Esophagus mucosa (tissue), 1 donor: ENCODE results near the gene PCSK6. TPM values are rescaled to one million over a fixed set of nuclear protein-coding genes. Genes with fewer than 3 reads are reported as not detected.

Source experiments
- ATAC-seq: fragments of 200-7000 bp; cut with Tn5 transposase; one replicate; pipeline ENCODE4 v1.9.1; 2020
- total RNA-seq: library from RNA; stranded (reverse); gene quantifications from one replicate; pipeline ENCODE4 v1.2.4, GENCODE V29; 2023
- donor health status: DM: yes; HTN: yes; CAD: no.

PCSK6 gene
- total RNA-seq, 1 donor from 2014 or later: 6.7 TPM

GRCh38 chr15:101267320-101268104 is 222.0 kb downstream of the PCSK6 start:
- peak; percentile 70 for ATAC-seq

GRCh38 chr15:101266787-101267186 is 222.7 kb downstream of the PCSK6 start:
- no peak for ATAC-seq

GRCh38 chr15:101266034-101266433 is 223.5 kb downstream of the PCSK6 start:
- no peak for ATAC-seq

- no peak for ATAC-seq
Measured at GRCh38 chr15:101264911-101265641, 224.4 kb downstream of the PCSK6 start.

DNA sequence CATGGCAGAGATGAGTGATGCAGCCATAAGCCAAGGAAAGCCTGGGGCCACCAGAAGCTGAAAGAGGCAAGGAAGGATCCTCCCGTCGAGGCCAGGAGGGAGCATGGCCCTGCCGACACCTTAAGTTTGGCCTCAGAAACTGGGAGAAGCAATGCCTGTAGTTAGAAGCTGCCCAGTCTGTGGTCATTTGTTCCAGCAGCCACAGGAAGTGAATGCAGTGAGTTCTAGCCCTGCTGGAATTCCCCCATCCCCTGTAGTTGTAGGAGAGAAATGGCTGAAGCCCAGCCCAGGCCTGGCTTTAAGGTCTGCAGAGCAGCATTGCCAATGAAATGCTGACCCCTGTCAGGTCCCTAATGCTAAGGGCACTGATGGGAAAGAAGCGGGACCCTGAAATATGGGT is 225.5 kb downstream of the PCSK6 start:
- no peak for ATAC-seq

GRCh38 chr15:101262551-101262950 is 227.0 kb downstream of the PCSK6 start:
- ATAC-seq: no peak

- peak; percentile 76 for ATAC-seq
Measured at GRCh38 chr15:101258238-101259144, 231.0 kb downstream of the PCSK6 start.

DNA sequence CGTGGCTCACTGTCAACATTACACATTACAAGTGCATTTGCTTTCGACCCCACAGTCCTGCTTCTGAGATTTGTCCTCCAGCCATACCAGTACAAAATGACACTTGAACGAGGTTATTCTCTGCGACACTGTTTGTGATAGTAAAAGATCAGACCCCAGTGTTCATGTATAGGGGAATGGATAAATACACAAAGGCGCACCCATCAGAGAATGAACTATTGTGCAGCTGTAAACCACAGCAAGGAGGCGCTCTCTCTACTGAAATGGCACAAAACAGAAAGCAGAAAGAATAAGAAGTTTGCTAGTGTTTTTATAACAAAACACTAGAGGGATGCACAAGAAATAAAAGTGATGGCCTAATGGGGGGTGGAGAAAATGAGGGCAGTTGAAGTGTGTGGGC is 232.8 kb downstream of the PCSK6 start:
- no peak for ATAC-seq

DNA sequence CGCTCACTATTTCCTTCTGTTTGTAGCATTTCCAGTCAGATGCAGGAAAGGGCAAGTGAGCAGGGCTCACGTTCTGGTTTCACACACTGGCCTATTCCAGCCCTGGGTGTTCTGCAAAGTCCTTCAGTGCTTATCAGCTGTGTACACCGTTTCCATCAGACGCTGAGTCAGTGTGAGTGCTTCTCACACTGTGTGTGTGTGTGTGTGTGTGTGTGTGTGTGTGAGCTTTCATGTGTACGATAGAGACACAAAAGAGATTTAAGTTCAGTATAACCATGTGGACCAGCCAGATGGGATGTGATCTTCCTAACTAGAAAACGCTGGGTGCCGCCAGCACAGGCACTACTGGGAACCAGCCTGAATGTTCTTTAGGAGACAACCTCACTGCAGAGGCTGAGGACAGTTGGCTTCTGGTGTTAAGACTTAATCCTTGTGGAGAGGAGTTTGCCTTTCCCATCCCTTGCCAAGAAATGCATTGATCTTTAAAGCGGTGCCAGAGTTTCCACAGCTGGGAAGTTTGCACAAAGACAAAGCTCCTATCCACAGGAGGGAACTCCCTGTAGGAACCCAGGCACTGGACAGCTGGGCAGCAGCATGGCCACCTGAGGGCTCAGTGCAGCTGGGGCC is 233.8 kb downstream of the PCSK6 start:
- no peak for ATAC-seq

DNA sequence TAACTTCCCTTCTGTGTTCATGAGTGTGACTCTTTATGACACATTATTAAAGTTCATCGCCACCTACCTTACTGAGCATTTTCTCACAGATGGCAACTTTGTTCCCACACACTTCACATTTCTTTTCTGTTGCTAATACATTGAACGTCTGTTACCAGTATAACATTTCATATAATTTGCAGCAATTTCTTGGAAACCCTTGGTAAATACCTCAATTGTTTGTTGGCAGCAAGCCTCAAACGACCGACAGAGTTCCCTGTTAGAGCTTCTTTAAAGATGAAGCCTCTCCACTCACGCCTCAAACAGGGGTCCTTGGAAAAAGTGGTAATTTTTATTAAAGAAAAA is 234.5 kb downstream of the PCSK6 start:
- no peak for ATAC-seq

DNA sequence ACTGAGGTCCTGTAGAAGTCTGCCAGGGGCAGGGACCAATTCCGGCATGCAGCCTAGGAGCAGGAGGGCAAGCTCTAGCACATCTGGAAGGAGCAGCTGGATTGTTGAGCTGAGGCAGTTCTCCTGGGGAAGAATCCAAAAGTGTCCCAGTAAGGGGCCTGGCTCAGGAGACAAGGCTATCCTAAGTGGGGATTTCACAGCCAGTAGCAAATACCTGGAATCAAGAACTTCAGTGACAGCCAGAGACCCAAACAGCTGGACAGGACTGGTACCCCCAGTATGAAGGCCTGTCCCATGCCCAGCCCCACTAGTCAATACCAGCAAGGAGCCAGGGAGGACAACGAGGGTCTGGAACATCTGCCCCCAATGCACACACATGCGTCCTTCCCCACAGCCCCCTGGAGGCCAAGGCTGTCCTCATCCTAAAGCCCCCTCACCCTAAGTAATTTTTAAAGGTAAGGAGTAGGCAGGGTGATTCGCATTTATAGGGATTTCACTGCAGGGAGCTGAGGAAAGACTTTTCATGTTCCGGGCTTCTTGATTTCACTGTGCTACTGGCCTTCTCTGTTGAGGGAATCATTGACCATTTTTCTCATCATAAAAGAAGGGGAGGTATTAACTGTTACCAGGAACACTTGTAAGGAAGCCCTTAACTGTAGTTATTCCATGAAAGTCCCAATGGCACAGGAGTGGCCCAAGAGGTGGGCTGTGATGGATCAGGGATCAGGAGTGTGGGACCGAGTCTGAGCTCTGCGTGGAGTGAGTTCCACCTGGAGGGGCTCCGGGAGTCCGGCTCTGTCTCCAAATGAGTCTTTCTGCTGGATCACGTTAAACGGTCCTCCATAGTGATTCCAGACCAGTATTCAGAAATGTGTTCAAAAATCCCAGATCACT is 235.1 kb downstream of the PCSK6 start:
- ATAC-seq: no peak

Other genes with a start within 250 kb of the PCSK6 start
- gene CHSY1, start 237.7 kb downstream of the PCSK6 start, total RNA-seq: 10.0 TPM
- 37.8 TPM for gene SELENOS, start 212.2 kb downstream of the PCSK6 start, total RNA-seq
- gene SNRPA1, start 194.5 kb downstream of the PCSK6 start, total RNA-seq: 44.5 TPM
- 16.8 TPM for gene TM2D3, start 162.7 kb upstream of the PCSK6 start, total RNA-seq
- 4.3 TPM for gene TARS3, start 234.8 kb upstream of the PCSK6 start, total RNA-seq